Activated CD8-positive, alpha-beta T cell treated with anti-CD3 and anti-CD28 coated beads for 36 hours (primary cell): Measurements from ENCODE around the gene OLFM2. TPM values are rescaled to one million over a fixed set of nuclear protein-coding genes. Genes with fewer than 3 reads are reported as not detected.

Experiments
- ATAC-seq: fragments of 200-7000 bp; cut with Tn5 transposase; one replicate; pipeline ENCODE4 v1.10.0; 2021; ENCODE audit warnings: mild to moderate bottlenecking, moderate library complexity
- CTCF ChIA-PET: fragments of 350-600 bp; sonication (Branson Sonifier 250); formaldehyde crosslinking; loops from one replicate; lab custom pipeline; 2021; ENCODE audit warnings: antibody characterized with exemption; lab: Charles Lee
- POLR2A ChIA-PET: fragments of 350-600 bp; sonication (Branson Sonifier 250); formaldehyde crosslinking; loops from one replicate; lab custom pipeline; 2021; ENCODE audit warnings: antibody characterized with exemption; lab: Charles Lee
- DNase-seq: peaks from one replicate; pipeline ENCODE4 v3.0.0-alpha.2; 2020
- H3K27ac Mint-ChIP-seq: one replicate; pipeline ENCODE4 v1.8.0; 2021; ENCODE audit warnings: mild to moderate bottlenecking, mixed read lengths
- H3K27me3 Mint-ChIP-seq: one replicate; pipeline ENCODE4 v1.8.0; 2021; ENCODE audit warnings: mixed read lengths
- H3K36me3 Mint-ChIP-seq: one replicate; pipeline ENCODE4 v1.8.0; 2021; ENCODE audit warnings: low read depth, mixed read lengths
- H3K4me1 Mint-ChIP-seq: one replicate; pipeline ENCODE4 v1.8.0; 2021; ENCODE audit warnings: low read depth, mixed read lengths
- H3K4me3 Mint-ChIP-seq: one replicate; pipeline ENCODE4 v1.8.0; 2021; ENCODE audit warnings: mild to moderate bottlenecking, moderate library complexity, mixed read lengths
- H3K9me3 Mint-ChIP-seq: one replicate; pipeline ENCODE4 v1.8.0; 2021; ENCODE audit warnings: mixed read lengths
- intact Hi-C: fragments of 100-400 bp; cut with micrococcal nuclease; formaldehyde crosslinking; loops from one replicate; pipeline ENCODE4 v1.10.0; 2022
- total RNA-seq, 2 experiments: library from RNA; stranded (reverse); gene quantifications; one replicate each; pipeline ENCODE4 v1.2.3, GENCODE V29; 2021
- TF ChIP-seq, protein P1 (sequence below): fragments of 200-600 bp; IDR thresholded peaks from one replicate; pipeline ENCODE4 v1.8.0; 2022; ENCODE audit warnings: antibody characterized with exemption, mild to moderate bottlenecking

The OLFM2 gene
- total RNA-seq, 2 experiments from 2014 or later: 2.7 to 3.2 TPM

- intact Hi-C loops: no loop called here
- H3K4me3 Mint-ChIP-seq: peak overlapping the region; percentile 45
- no peak for DNase-seq
- H3K27me3 Mint-ChIP-seq: peaks cover 15% of the 10 kb centered on the region
- ChIA-PET CTCF (interaction anchor here (0.8 to 1.0 kb wide), 2 partner anchors 18 to 107 kb away, joined by 3 read pairs; no protein-coding TSS in a partner anchor), POLR2A (no interaction called here)
- TF ChIP-seq, protein P1, sequence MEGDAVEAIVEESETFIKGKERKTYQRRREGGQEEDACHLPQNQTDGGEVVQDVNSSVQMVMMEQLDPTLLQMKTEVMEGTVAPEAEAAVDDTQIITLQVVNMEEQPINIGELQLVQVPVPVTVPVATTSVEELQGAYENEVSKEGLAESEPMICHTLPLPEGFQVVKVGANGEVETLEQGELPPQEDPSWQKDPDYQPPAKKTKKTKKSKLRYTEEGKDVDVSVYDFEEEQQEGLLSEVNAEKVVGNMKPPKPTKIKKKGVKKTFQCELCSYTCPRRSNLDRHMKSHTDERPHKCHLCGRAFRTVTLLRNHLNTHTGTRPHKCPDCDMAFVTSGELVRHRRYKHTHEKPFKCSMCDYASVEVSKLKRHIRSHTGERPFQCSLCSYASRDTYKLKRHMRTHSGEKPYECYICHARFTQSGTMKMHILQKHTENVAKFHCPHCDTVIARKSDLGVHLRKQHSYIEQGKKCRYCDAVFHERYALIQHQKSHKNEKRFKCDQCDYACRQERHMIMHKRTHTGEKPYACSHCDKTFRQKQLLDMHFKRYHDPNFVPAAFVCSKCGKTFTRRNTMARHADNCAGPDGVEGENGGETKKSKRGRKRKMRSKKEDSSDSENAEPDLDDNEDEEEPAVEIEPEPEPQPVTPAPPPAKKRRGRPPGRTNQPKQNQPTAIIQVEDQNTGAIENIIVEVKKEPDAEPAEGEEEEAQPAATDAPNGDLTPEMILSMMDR: no peak
- H3K36me3 Mint-ChIP-seq: no peaks in the 10 kb centered on the region
- no peak for ATAC-seq
- no peak overlapping the region for H3K27ac Mint-ChIP-seq
- H3K9me3 Mint-ChIP-seq: no peaks in the 10 kb centered on the region
- peaks cover 3% of the 10 kb centered on the region for H3K4me1 Mint-ChIP-seq
Observed at GRCh38 chr19:9912551-9913236, 23.6 kb downstream of the OLFM2 start.

DNA sequence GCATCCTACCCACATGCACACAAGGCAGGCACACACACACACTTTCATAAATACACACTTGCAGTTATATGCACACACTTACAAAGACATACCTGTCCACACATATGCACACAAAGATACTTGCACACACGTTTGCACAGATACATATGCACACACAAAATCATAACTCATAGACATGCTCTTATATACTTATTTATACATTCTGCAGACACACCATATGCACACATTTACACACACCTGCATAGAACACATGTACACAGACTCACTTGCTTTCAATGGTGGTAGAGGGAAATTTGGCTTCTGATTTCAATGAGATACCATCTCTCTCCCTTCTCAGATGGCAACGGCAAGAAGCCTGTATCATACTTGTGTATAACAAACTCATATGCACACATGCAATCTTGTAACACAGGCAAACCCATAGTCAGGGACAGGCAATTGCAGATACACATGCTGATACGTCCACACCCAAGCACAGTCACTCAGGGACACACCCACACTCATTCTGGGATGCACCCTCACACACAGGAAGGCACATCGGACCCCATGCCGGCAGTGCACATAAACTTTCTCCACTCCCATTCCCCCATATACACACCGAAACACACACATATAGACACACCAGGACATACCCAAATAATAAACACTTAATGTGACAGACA is 24.7 kb downstream of the OLFM2 start:
- ATAC-seq: no peak
- POLR2A ChIA-PET: no interaction called here
- intact Hi-C loops: no loop called here

GRCh38 chr19:9910625-9911024 is 25.7 kb downstream of the OLFM2 start:
- ChIA-PET CTCF (no interaction called here), POLR2A (no interaction called here)
- TF ChIP-seq, protein P1: no peak

More for the DNA sequence above, 24.7 kb downstream of the OLFM2 start:
- Mint-ChIP-seq H3K4me3 (no peak overlapping the region), H3K27ac (no peak overlapping the region), H3K36me3 (no peaks in the 10 kb centered on the region), H3K4me1 (peaks cover 3% of the 10 kb centered on the region), H3K9me3 (no peaks in the 10 kb centered on the region), H3K27me3 (peaks cover 8% of the 10 kb centered on the region)
- CTCF ChIA-PET: interaction anchor here (1.0 kb wide), 1 partner anchor 19 kb away, joined by 3 read pairs; no protein-coding TSS in a partner anchor
- no peak for DNase-seq
- TF ChIP-seq, protein P1: no peak

GRCh38 chr19:9909251-9909650 is 27.1 kb downstream of the OLFM2 start:
- Mint-ChIP-seq H3K9me3 (no peaks in the 10 kb centered on the region), H3K36me3 (no peaks in the 10 kb centered on the region), H3K27me3 (peaks cover 3% of the 10 kb centered on the region), H3K4me3 (no peak overlapping the region), H3K4me1 (peaks cover 3% of the 10 kb centered on the region), H3K27ac (no peak overlapping the region)
- DNase-seq (no peak), ATAC-seq (no peak)
- intact Hi-C loops: no loop called here
- ChIA-PET CTCF (no interaction called here), POLR2A (no interaction called here)
- TF ChIP-seq, protein P1: no peak

More at GRCh38 chr19:9910625-9911024, 25.7 kb downstream of the OLFM2 start:
- Mint-ChIP-seq H3K4me1 (peaks cover 3% of the 10 kb centered on the region), H3K27me3 (peaks cover 5% of the 10 kb centered on the region), H3K36me3 (no peaks in the 10 kb centered on the region), H3K4me3 (no peak overlapping the region), H3K27ac (no peak overlapping the region), H3K9me3 (no peaks in the 10 kb centered on the region)
- intact Hi-C loops: no loop called here
- no peak for DNase-seq
- ATAC-seq: no peak
